ENCODE data around the gene TAF3.
"Not testable (repeated sequence)": the region's sequence is repeated elsewhere in the genome, so short reads cannot be mapped to it uniquely, and the experiment has no call there.

Gene TAF3

GRCh38 chr10:7818295-7819120, at the start of gene TAF3:
TSS of gene TAF3 (plus strand) at chr10:7818505. CDS start at chr10:7818710, 205 bp downstream.
- DNase-seq: peak; percentile 97

GRCh38 chr10:7773845-7774801, 44.2 kb upstream of the TAF3 start:
- DNase-seq: peak; percentile 13

GRCh38 chr10:7776777-7777176, 41.5 kb upstream of the TAF3 start:
- DNase-seq: no peak

- not testable (repeated sequence) for DNase-seq
Measured at GRCh38 chr10:7782194-7782593, 36.1 kb upstream of the TAF3 start.

- DNase-seq: peak; percentile 60
Measured at GRCh38 chr10:7786430-7786829, 31.9 kb upstream of the TAF3 start.

GRCh38 chr10:7787150-7787856, 31.0 kb upstream of the TAF3 start:
- DNase-seq: peak; percentile 36

GRCh38 chr10:7787857-7788638, 30.3 kb upstream of the TAF3 start, which contains the start of the genes ATP5F1C and KIN:
TSS of gene ATP5F1C (plus strand) at chr10:7788177. CDS start at chr10:7788208, 31 bp downstream.
TSS of gene KIN (minus strand) at chr10:7787993. CDS start at chr10:7787933, 60 bp downstream.
- peak; percentile 98 for DNase-seq

GRCh38 chr10:7788639-7789286, 29.5 kb upstream of the TAF3 start:
- DNase-seq: peak; percentile 19

- DNase-seq: peak; percentile 78
Measured at GRCh38 chr10:7789390-7789789, 28.9 kb upstream of the TAF3 start.

- no peak for DNase-seq
Measured at GRCh38 chr10:7792541-7792940, 25.8 kb upstream of the TAF3 start.

- no peak for DNase-seq
Measured at GRCh38 chr10:7794251-7795026, 23.9 kb upstream of the TAF3 start.

- DNase-seq: peak; percentile 56
Measured at GRCh38 chr10:7795605-7796004, 22.7 kb upstream of the TAF3 start.

GRCh38 chr10:7797582-7797981, 20.7 kb upstream of the TAF3 start:
- peak; percentile 72 for DNase-seq

GRCh38 chr10:7802606-7803005, 15.7 kb upstream of the TAF3 start:
- no peak for DNase-seq

- DNase-seq: no peak
Measured at GRCh38 chr10:7804216-7804615, 14.1 kb upstream of the TAF3 start.

- DNase-seq: no peak
Measured at GRCh38 chr10:7804741-7805140, 13.6 kb upstream of the TAF3 start.

GRCh38 chr10:7808686-7809267, 9.5 kb upstream of the TAF3 start:
- DNase-seq: no peak

- DNase-seq: no peak
Measured at GRCh38 chr10:7810443-7810842, 7.9 kb upstream of the TAF3 start.

- no peak for DNase-seq
Measured at GRCh38 chr10:7811000-7811399, 7.3 kb upstream of the TAF3 start.

- DNase-seq: not testable (repeated sequence)
Measured at GRCh38 chr10:7811743-7812142, 6.6 kb upstream of the TAF3 start.

All from hematopoietic multipotent progenitor cell treated with erythropoietin and hydrocortisone succinate and interleukin-3 and kit ligand, for 4 days (in vitro differentiated cells).